HG02885 (cell line): ENCODE measurements around the gene PYHIN1.

Source experiments
- ATAC-seq: cut with Tn5 transposase; IDR thresholded peaks from one replicate; pipeline ENCODE4 v1.9.1; 2021; ENCODE audit warnings: mild to moderate bottlenecking; ENCODE audit not compliant: unreplicated experiment, poor library complexity

Gene PYHIN1

GRCh38 chr1:158931055-158931737, at the start of gene PYHIN1:
Gene PYHIN1, plus strand, starts transcription at chr1:158931552. Its CDS starts 5,359 bp downstream, at chr1:158936911.
- ATAC-seq: peak; percentile 64

DNA sequence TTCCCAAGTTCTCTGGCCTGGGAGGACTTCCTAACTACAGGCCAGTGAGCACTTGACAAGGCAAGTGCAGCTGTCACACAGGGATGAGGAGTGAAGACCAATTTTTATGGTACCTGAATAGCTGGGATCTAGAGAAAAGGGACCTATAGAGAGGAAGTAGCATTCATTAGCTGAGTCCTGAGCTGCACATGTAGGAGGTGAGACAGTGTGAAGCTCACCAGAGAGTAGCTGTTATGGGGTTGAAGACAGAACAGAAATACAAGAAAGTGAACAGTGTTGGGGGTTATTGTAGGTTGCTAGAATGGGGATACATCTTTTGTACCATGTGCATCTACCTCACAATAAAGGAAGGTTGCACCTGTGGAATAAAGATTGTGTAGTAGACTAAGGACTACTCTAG, 37.7 kb upstream of the PYHIN1 start:
- ATAC-seq: no peak

- ATAC-seq: no peak
These were observed 32.6 kb upstream of the PYHIN1 start for GRCh38 chr1:158898722-158899121.

- ATAC-seq: no peak
These were observed 29.7 kb upstream of the PYHIN1 start for GRCh38 chr1:158901623-158902022.

DNA sequence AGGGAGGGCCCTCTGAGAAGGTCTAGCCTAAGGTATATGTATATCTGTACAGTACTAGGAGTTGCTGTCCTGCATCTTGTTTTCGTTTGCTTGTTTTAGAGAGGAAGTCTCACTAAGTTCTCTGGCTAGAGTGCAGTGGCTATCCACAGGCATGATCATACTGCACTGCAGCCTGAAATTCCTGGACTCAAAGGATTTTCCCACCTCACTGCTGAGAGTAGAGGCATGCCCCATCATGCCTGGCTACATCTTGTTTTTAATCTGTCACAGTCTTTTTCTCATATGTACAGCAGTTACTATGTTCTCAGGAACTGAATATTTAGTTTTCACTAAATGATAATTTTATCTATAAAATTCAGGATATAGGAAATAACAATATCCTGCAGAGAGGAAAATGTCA, 15.3 kb upstream of the PYHIN1 start:
- no peak for ATAC-seq

DNA sequence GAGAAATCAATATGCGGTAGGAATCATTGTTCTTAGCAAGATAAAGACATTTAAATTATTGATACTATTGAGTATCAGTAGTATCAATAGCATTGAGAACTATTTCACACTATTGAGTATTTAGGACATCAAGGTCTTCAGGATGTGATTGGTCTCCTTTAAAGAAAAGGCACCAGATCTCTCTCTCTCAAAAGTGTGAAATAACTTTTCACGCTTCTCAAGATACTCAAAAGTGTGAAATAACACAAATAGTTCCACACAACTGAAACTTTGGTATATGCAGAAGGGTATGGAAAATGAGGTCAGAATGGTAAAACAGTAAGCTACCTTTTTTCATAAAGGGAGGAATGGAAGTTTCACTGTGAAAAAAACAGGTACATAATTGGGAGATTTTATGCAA, 6.7 kb upstream of the PYHIN1 start:
- no peak for ATAC-seq

DNA sequence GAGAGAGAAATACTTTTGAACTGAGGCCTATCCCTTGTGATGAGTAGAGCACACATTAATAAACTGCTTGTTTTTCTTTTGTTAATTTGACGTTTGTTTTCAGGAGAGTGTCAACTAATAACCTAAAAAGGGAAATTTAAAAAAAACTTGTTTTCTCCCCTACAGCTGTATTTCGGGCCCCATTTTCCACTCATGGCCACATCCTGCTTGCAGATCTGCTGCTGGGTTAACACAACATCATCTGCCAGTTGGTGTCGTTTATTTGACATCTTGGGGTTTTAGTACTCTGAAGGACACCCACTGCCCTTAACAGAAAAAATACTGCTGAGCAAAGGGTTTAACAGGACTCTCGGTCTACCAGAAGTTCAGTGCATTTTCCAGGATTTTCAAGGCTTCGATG, 848 bp upstream of the PYHIN1 start:
- peak; percentile 51 for ATAC-seq

- no peak for ATAC-seq
These were observed 819 bp downstream of the PYHIN1 start for GRCh38 chr1:158932171-158932570.

DNA sequence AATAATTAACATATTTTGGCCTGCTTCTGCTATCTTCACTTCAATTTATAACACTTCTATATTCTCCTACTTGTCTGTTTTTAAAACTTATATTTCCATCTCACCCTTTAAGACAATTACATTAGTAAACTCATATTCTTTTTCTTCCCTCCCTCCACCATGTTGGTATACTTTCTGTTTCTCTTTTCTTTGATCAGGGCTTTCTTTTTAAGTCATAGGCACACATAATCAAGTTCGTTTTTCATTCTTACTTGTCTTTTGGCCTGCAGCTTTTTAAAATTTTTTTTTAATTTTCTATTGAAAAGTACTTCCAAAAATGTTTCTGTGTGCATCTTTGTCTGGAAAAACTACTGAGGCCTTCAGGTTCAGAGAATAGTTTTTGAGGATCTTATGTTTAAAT, 2.3 kb downstream of the PYHIN1 start:
- ATAC-seq: peak; percentile 53

- no peak for ATAC-seq
These were observed 7.8 kb downstream of the PYHIN1 start for GRCh38 chr1:158939180-158939579.

DNA sequence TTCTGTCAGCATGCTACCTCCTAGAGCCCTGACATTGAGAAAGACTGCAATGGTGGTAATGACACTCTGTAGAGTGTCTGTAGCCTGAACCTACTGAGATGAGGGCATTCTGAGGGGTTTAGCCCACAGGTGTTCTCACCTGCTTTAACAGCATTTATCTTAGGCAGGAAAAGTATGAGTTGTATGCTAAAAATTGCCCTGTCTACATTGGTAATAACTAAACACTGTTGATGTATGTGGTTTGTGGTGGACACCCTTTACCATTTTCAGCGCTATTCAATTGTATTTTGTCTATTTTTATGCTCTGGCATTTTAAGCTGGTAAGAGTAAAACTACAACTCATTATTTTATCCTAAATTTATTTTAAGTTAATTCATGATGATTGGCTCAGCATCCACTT, 10.0 kb downstream of the PYHIN1 start:
- ATAC-seq: no peak

DNA sequence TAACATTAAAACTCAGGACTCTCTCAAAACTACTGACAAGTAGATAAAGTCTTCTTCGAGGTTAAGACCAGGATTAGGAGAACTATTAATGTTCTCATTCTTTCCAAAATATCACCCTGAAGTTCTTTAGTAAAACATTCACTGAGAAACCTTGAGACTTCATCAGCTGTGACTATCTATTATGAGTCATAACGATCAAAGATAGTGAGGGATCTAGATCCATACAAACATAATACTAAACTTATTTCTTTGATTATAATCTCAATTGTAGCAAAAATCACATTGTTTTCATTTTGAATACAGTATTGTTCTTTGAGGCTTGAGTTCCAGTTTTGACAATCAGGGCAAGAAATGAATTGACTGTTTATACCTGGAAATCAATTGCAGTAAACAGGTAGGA, 11.1 kb downstream of the PYHIN1 start:
- no peak for ATAC-seq

GRCh38 chr1:158943059-158943458, 11.7 kb downstream of the PYHIN1 start:
- no peak for ATAC-seq

DNA sequence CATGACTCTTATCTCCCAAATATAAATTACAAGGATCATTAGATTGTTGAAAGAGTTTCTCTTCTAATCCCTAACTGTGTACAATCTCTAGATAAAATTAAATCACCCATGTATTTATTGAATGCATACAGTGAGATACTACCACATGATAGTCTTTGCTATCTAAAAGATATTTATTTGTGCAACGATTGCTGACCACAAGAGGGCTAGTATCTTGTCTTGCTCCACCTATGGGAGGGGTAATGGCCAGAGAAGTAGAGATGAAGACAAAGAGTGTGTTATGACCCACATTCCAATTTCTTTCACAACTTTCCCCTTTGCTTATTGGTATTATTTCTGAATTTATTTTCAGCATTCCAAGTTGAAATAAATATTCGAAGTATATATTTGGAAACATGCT, 13.7 kb downstream of the PYHIN1 start:
- no peak for ATAC-seq

- ATAC-seq: no peak
These were observed 15.4 kb downstream of the PYHIN1 start for GRCh38 chr1:158946785-158947184.

- ATAC-seq: peak; percentile 72
These were observed 20.6 kb downstream of the PYHIN1 start for GRCh38 chr1:158951956-158952355.

- peak; percentile 73 for ATAC-seq
These were observed 21.1 kb downstream of the PYHIN1 start for GRCh38 chr1:158952416-158952815.

- ATAC-seq: no peak
These were observed 29.8 kb downstream of the PYHIN1 start for GRCh38 chr1:158961178-158961577.

DNA sequence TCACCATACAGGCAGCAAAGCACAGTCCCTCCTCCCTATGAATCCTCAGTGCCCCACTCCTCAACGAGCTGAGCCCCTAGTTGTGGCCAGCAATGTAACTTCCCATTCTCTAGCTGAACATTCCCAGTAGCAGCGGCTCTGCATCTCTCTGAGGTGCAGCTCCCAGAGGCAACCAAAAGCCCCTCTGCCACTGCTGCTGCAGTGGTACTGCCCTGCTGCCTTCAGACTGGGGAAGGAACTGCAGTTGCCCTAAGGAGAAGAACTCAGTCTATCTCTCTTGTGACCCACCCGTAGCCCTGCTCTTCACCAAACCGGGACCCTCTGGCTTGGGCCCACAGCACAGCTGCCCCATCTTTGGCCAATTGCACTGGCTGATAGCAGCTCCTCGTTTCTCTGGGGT, 31.6 kb downstream of the PYHIN1 start:
- no peak for ATAC-seq

DNA sequence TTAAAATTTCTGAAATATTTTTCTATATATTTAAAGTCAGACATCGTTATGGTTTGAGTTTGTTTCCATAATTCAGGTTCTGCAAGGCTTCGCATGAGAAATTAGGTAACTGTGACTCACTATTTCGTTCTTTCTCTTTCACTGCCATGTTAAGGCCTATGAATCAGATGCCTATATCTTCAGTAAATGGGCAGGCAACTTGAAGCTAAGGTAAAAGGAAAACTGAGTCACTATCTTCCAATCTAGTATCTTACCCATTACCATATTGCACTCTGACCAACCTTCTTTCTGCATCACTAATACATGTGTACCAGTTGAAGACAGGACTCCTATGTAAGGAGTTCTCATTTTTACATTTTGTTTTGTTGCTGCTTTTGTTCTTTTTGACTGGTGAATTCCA, 37.8 kb downstream of the PYHIN1 start:
- ATAC-seq: no peak

DNA sequence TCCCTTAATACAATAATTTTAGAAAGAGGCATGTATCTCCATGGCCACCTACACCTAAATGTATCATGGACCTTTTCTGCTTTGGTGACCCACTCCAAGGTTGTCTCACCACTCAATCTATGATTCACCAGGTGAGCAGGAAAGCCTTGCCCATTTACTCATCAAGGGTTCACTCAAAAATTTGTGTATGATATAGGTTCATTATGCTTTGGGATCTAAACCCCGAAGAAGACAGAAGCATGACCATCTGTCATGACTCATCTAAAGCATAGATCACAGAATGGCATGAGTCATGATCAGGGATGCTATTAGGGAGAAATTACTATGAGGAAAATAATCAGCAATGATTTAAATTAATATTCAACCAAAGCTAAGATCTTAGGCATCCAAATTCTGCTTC, 38.5 kb downstream of the PYHIN1 start:
- no peak for ATAC-seq

DNA sequence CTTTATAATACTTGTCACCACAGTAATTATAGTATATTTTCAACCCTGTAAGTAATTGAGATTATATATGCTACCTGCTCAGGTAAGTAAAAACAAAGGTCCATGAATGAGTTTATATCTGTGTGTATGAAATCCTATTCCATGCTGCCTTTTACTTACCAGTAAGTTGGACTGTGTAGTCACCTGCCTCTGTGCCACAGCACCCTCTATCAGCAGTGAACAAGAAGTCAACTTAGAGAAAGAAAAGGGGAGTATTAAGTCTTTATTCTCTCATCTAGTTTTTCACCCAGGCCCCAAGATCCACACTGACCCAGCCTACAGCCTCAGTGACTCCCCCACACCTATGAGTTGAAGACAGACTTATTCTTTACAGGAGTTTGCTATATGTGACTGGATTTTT, 41.5 kb downstream of the PYHIN1 start:
- ATAC-seq: no peak

- ATAC-seq: no peak
These were observed 44.9 kb downstream of the PYHIN1 start for GRCh38 chr1:158976219-158976618.
